H9 (cell line): ENCODE measurements around the gene RALGAPB. TPM values are rescaled to one million over a fixed set of nuclear protein-coding genes. Genes with fewer than 3 reads are reported as not detected.

Source experiments
- DNase-seq: peaks from one replicate; pipeline ENCODE4 v3.0.0-alpha.2; 2017
- H2AFZ ChIP-seq: one replicate; pipeline ENCODE4 v1.6.1; 2013; ENCODE audit warnings: mild to moderate bottlenecking, low read length, control low read depth, moderate library complexity
- H2AK5ac ChIP-seq: 2 replicates; pipeline ENCODE4 v1.6.1; 2013; ENCODE audit warnings: low read length, control low read depth, mixed read lengths; ENCODE audit not compliant: insufficient read length
- H2BK120ac ChIP-seq: one replicate; pipeline ENCODE4 v1.6.1; 2013; ENCODE audit warnings: low read depth, mild to moderate bottlenecking, low read length, control low read depth, inconsistent platforms; ENCODE audit not compliant: poor library complexity, severe bottlenecking
- H2BK12ac ChIP-seq: 2 replicates; pipeline ENCODE4 v1.6.1; 2013; ENCODE audit warnings: low read length, control low read depth, mixed read lengths, low read depth; ENCODE audit not compliant: insufficient read length
- H2BK15ac ChIP-seq: 2 replicates; pipeline ENCODE4 v1.6.1; 2013; ENCODE audit warnings: low read depth, low read length, control low read depth
- H2BK20ac ChIP-seq: one replicate; pipeline ENCODE4 v1.6.1; 2013; ENCODE audit warnings: low read depth, mild to moderate bottlenecking, low read length, control low read depth, inconsistent platforms; ENCODE audit not compliant: poor library complexity, severe bottlenecking
- H2BK5ac ChIP-seq: 2 replicates; pipeline ENCODE4 v1.6.1; 2013; ENCODE audit warnings: low read length, control low read depth, mixed read lengths; ENCODE audit not compliant: insufficient read length
- H3K14ac ChIP-seq: 2 replicates; pipeline ENCODE4 v1.6.1; 2013; ENCODE audit warnings: low read length, control low read depth; ENCODE audit not compliant: insufficient read depth
- H3K18ac ChIP-seq: 2 replicates; pipeline ENCODE4 v1.6.1; 2013; ENCODE audit warnings: low read depth, mild to moderate bottlenecking, mixed read lengths, low read length, control low read depth; ENCODE audit not compliant: insufficient read length
- H3K23ac ChIP-seq: 2 replicates; pipeline ENCODE4 v1.6.1; 2013; ENCODE audit warnings: low read length, control low read depth, mixed read lengths, low read depth; ENCODE audit not compliant: insufficient read length
- H3K23me2 ChIP-seq: 2 replicates; pipeline ENCODE4 v1.6.1; 2013; ENCODE audit warnings: low read depth, mild to moderate bottlenecking, mixed read lengths, low read length, control low read depth; ENCODE audit not compliant: insufficient read length, poor library complexity, severe bottlenecking
- H3K27ac ChIP-seq: 2 replicates; pipeline ENCODE4 v1.5.1; 2013; ENCODE audit warnings: low read length, control low read depth, mixed read lengths, low read depth; ENCODE audit not compliant: insufficient read length
- H3K27me3 ChIP-seq: 2 replicates; pipeline ENCODE4 v1.6.1; 2013; ENCODE audit warnings: low read length, control low read depth, inconsistent platforms; ENCODE audit not compliant: insufficient read depth
- H3K4ac ChIP-seq: 2 replicates; pipeline ENCODE4 v1.6.1; 2013; ENCODE audit warnings: low read depth, mild to moderate bottlenecking, control low read depth, inconsistent platforms, low read length, moderate library complexity
- H3K4me1 ChIP-seq: 2 replicates; pipeline ENCODE4 v1.6.1; 2013; ENCODE audit warnings: low read length, control low read depth, inconsistent platforms; ENCODE audit not compliant: insufficient read depth
- H3K4me2 ChIP-seq: 2 replicates; pipeline ENCODE4 v1.6.1; 2013; ENCODE audit warnings: low read length, control low read depth, mixed read lengths; ENCODE audit not compliant: insufficient read length, insufficient read depth
- H3K56ac ChIP-seq: 2 replicates; pipeline ENCODE4 v1.6.1; 2013; ENCODE audit warnings: low read depth, mild to moderate bottlenecking, mixed read lengths, low read length, control low read depth; ENCODE audit not compliant: insufficient read length
- H3K79me1 ChIP-seq: 2 replicates; pipeline ENCODE4 v1.6.1; 2013; ENCODE audit warnings: low read depth, mild to moderate bottlenecking, moderate library complexity, low read length, control low read depth, inconsistent platforms; ENCODE audit not compliant: insufficient read depth, poor library complexity, severe bottlenecking
- H3K79me2 ChIP-seq: 2 replicates; pipeline ENCODE4 v1.6.1; 2013; ENCODE audit warnings: low read length, control low read depth, inconsistent platforms; ENCODE audit not compliant: insufficient read depth
- H3K9ac ChIP-seq: 2 replicates; pipeline ENCODE4 v1.6.1; 2013; ENCODE audit warnings: low read length, control low read depth, mixed read lengths; ENCODE audit not compliant: insufficient read length; ENCODE audit errors: extremely low read depth
- H3K9me3 ChIP-seq: one replicate; pipeline ENCODE4 v1.6.1; 2013; ENCODE audit warnings: low read depth, low read length, inconsistent platforms; ENCODE audit not compliant: control insufficient read depth
- H3T11ph ChIP-seq: one replicate; pipeline ENCODE4 v1.6.1; 2013; ENCODE audit warnings: mild to moderate bottlenecking, low read length, control low read depth, inconsistent platforms
- H4K20me1 ChIP-seq: one replicate; pipeline ENCODE4 v1.6.1; 2013; ENCODE audit not compliant: control insufficient read depth, insufficient read length, insufficient read depth
- H4K5ac ChIP-seq: 2 replicates; pipeline ENCODE4 v1.6.1; 2013; ENCODE audit warnings: low read depth, mild to moderate bottlenecking, mixed read lengths, low read length, control low read depth; ENCODE audit not compliant: insufficient read length
- H4K8ac ChIP-seq: replicated peaks from 2 replicates; pipeline ENCODE4 v1.6.1; 2013; ENCODE audit warnings: low read length, control low read depth, mixed read lengths, low read depth; ENCODE audit not compliant: insufficient read length
- H4K91ac ChIP-seq: 2 replicates; pipeline ENCODE4 v1.6.1; 2013; ENCODE audit warnings: low read depth, mild to moderate bottlenecking, moderate library complexity, mixed read lengths, low read length, control low read depth; ENCODE audit not compliant: insufficient read length
- H3K27ac Mint-ChIP-seq, 3 experiments: 2 replicates in 2 of 3; 3 replicates in 1 of 3; pipeline ENCODE4 v1.8.0; 2020 to 2021; ENCODE audit warnings: mixed read lengths in 3 of 3, mild to moderate bottlenecking in 1 of 3, moderate library complexity in 1 of 3
- H3K27me3 Mint-ChIP-seq: 2 replicates; pipeline ENCODE4 v1.8.0; 2021; ENCODE audit warnings: low read depth, mild to moderate bottlenecking, moderate library complexity, mixed read lengths
- H3K36me3 Mint-ChIP-seq, 3 experiments: 2 replicates in 2 of 3; 3 replicates in 1 of 3; pipeline ENCODE4 v1.8.0; 2020 to 2021; ENCODE audit warnings: low read depth in 3 of 3, mixed read lengths in 3 of 3; ENCODE audit not compliant: insufficient read depth in 1 of 3
- H3K4me1 Mint-ChIP-seq, 2 experiments: 2 replicates each; pipeline ENCODE4 v1.8.0; 2020; ENCODE audit warnings: mixed read lengths in 2 of 2
- H3K4me3 Mint-ChIP-seq, 2 experiments: 2 replicates in 1 of 2; 3 replicates in 1 of 2; pipeline ENCODE4 v1.8.0; 2020 to 2021; ENCODE audit warnings: mild to moderate bottlenecking in 2 of 2, mixed read lengths in 2 of 2, moderate library complexity in 1 of 2
- H3K9me3 Mint-ChIP-seq, 2 experiments: 2 replicates in 1 of 2; 3 replicates in 1 of 2; pipeline ENCODE4 v1.8.0; 2020; ENCODE audit warnings: mild to moderate bottlenecking in 2 of 2, mixed read lengths in 2 of 2, moderate library complexity in 1 of 2
- WGBS: extraction: QIAGEN DNeasy Blood & Tissue Kit; methylation state at CpG from one replicate; pipeline ENCODE4 v1.1.7; 2013; ENCODE audit warnings: missing lambda C conversion rate, low lambda C conversion rate, mixed read lengths; ENCODE audit not compliant: insufficient read length; ENCODE audit errors: extremely low coverage; 5-methylcytosine and 5-hydroxymethylcytosine counted together
- total RNA-seq: library from RNA; stranded (reverse); gene quantifications from 2 replicates; pipeline ENCODE4 v1.2.1, GENCODE V29; 2021
- TF ChIP-seq, protein P1 (sequence below): fragments of 200-600 bp; sonication (generic); conservative IDR thresholded peaks from 3 replicates; pipeline ENCODE4 v1.8.0; 2021; ENCODE audit warnings: antibody characterized with exemption, mild to moderate bottlenecking

The RALGAPB gene
- total RNA-seq, 1 experiment from 2014 or later: 28.5 TPM

DNA sequence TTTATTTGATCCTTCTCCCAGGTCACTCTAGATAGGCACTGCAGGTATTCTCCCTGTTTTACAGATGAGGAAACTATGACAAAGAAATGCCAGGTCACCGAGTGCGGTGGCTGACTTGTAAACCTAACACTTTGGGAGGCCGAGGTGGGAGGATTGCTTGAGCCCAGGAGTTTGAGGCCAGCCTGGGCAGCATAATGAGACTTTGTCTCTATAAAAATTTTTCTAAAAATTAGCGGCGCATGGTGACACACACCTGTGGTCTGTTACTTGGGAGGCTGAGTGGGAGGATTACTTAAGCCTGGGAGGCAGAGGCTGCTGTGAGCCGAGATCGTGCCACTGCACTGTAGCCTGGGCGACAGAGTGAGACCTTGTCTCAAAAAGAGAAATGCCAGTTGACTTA lies 5.1 kb downstream of the RALGAPB start:
- Histone ChIP-seq H4K5ac (no peak overlapping the region), H4K91ac (no peak overlapping the region), H3K4me1 (no peaks in the 10 kb centered on the region), H2AK5ac (no peak overlapping the region), H4K8ac (no peak overlapping the region), H3K79me2 (peaks cover 27% of the 10 kb centered on the region; the same call in 1 of the 2 replicates), H3T11ph (no peak overlapping the region), H2BK20ac (no peak overlapping the region), H3K56ac (no peak overlapping the region), H2AFZ (no peak overlapping the region), H3K79me1 (peaks cover 16% of the 10 kb centered on the region), H3K4ac (no peak overlapping the region), H3K27me3 (no peaks in the 10 kb centered on the region), H2BK12ac (no peak overlapping the region), H3K9me3 (no peaks in the 10 kb centered on the region), H3K4me2 (no peak overlapping the region), H3K9ac (no peak overlapping the region), H2BK15ac (no peak overlapping the region), H3K23ac (no peak overlapping the region), H3K23me2 (peaks cover 6% of the 10 kb centered on the region), H2BK120ac (no peak overlapping the region), H3K18ac (no peak overlapping the region), H3K27ac (no peak overlapping the region), H2BK5ac (no peak overlapping the region), H4K20me1 (no peaks in the 10 kb centered on the region), H3K14ac (no peak overlapping the region)
- H3K27me3 Mint-ChIP-seq: no peaks in the 10 kb centered on the region
- DNase-seq: no peak
- no peaks in the 10 kb centered on the region for H3K9me3 Mint-ChIP-seq
- no CpG with 5 or more reads among the region's 8 CpGs for WGBS
- peaks cover 12 to 14% of the 10 kb centered on the region in 2 experiments for H3K4me1 Mint-ChIP-seq
- no peak overlapping the region for H3K27ac Mint-ChIP-seq
- H3K36me3 Mint-ChIP-seq: peaks cover 0 to 9% (median 0%) of the 10 kb centered on the region in 3 experiments; a peak in 2 of 7 replicates
- TF ChIP-seq, protein P1, sequence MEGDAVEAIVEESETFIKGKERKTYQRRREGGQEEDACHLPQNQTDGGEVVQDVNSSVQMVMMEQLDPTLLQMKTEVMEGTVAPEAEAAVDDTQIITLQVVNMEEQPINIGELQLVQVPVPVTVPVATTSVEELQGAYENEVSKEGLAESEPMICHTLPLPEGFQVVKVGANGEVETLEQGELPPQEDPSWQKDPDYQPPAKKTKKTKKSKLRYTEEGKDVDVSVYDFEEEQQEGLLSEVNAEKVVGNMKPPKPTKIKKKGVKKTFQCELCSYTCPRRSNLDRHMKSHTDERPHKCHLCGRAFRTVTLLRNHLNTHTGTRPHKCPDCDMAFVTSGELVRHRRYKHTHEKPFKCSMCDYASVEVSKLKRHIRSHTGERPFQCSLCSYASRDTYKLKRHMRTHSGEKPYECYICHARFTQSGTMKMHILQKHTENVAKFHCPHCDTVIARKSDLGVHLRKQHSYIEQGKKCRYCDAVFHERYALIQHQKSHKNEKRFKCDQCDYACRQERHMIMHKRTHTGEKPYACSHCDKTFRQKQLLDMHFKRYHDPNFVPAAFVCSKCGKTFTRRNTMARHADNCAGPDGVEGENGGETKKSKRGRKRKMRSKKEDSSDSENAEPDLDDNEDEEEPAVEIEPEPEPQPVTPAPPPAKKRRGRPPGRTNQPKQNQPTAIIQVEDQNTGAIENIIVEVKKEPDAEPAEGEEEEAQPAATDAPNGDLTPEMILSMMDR: no peak
- no peak overlapping the region for H3K4me3 Mint-ChIP-seq
